Natural killer cell (primary cell): ENCODE results near the gene PUS1. TPM values are rescaled to one million over a fixed set of nuclear protein-coding genes. Genes with fewer than 3 reads are reported as not detected.

ENCODE experiments used
- ATAC-seq, 3 donors: fragments of 150-1000 bp in 2 of 3; fragments of 200-7000 bp in 1 of 3; cut with Tn5 transposase; 1 replicate in 1 of 3; 2 replicates in 2 of 3; pipeline ENCODE4 v1.10.0; 2021; ENCODE audit warnings: mild to moderate bottlenecking in 2 of 3, moderate library complexity in 2 of 3
- DNase-seq, 2 donors: peaks; one replicate each; pipeline versions ENCODE4 v3.0.0 to v3.0.0-alpha.2; 2013 to 2021; ENCODE audit warnings: mixed read lengths in 1 of 2
- H3K27ac ChIP-seq: one replicate; pipeline ENCODE4 v1.5.1; 2013; ENCODE audit warnings: mild to moderate bottlenecking, low read length
- H3K27me3 ChIP-seq: one replicate; pipeline ENCODE4 v1.6.1; 2013; ENCODE audit warnings: low read length; ENCODE audit not compliant: control insufficient read depth, insufficient read depth
- H3K36me3 ChIP-seq: one replicate; pipeline ENCODE4 v1.6.1; 2013; ENCODE audit warnings: low read length; ENCODE audit not compliant: control insufficient read depth, insufficient read depth
- H3K4me1 ChIP-seq: one replicate; pipeline ENCODE4 v1.6.1; 2013; ENCODE audit warnings: low read length; ENCODE audit not compliant: control insufficient read depth, insufficient read depth
- H3K4me3 ChIP-seq: one replicate; pipeline ENCODE4 v1.5.1; 2013; ENCODE audit warnings: low read length
- H3K9me3 ChIP-seq: one replicate; pipeline ENCODE4 v1.6.1; 2013; ENCODE audit warnings: low read length; ENCODE audit not compliant: control insufficient read depth, insufficient read depth
- H3K27ac Mint-ChIP-seq, 2 donors: one replicate each; pipeline ENCODE4 v1.8.0; 2022; ENCODE audit warnings: mild to moderate bottlenecking in 2 of 2, mixed read lengths in 2 of 2, moderate library complexity in 1 of 2
- H3K27me3 Mint-ChIP-seq, 2 donors: one replicate each; pipeline ENCODE4 v1.8.0; 2022; ENCODE audit warnings: low read depth in 2 of 2, mixed read lengths in 2 of 2
- H3K36me3 Mint-ChIP-seq: one replicate; pipeline ENCODE4 v1.8.0; 2022; ENCODE audit warnings: mixed read lengths
- H3K4me1 Mint-ChIP-seq, 2 donors: one replicate each; pipeline ENCODE4 v1.8.0; 2022; ENCODE audit warnings: mixed read lengths in 2 of 2
- H3K4me3 Mint-ChIP-seq: one replicate; pipeline ENCODE4 v1.8.0; 2022; ENCODE audit warnings: mild to moderate bottlenecking, moderate library complexity, mixed read lengths
- H3K9me3 Mint-ChIP-seq, 2 donors: one replicate each; pipeline ENCODE4 v1.8.0; 2022; ENCODE audit warnings: mixed read lengths in 2 of 2
- WGBS: methylation state at CpG from one replicate; pipeline ENCODE4 v1.1.7; 2013; ENCODE audit warnings: missing lambda C conversion rate; ENCODE audit not compliant: insufficient coverage; 5-methylcytosine and 5-hydroxymethylcytosine counted together
- intact Hi-C: fragments of 100-400 bp; cut with micrococcal nuclease; formaldehyde crosslinking; loops from one replicate; pipeline ENCODE4 v1.14.2; 2022
- total RNA-seq, 4 donors: library from RNA; stranded (reverse); fragments of 120-200 nt in 1 of 4; gene quantifications; one replicate each; pipeline versions ENCODE4 v1.2.3 to v1.2.4, GENCODE V29; 2013 to 2022
- TF ChIP-seq, protein P1 (sequence below): fragments of 200-600 bp; IDR thresholded peaks from one replicate; pipeline ENCODE4 v1.8.0; 2022; ENCODE audit warnings: antibody characterized with exemption

Gene PUS1
- total RNA-seq, 3 donors from 2014 or later (not counting 1 experiment from before 2014, with no cell fraction given): 16.9 to 21.9 (median 20.6) TPM

DNA sequence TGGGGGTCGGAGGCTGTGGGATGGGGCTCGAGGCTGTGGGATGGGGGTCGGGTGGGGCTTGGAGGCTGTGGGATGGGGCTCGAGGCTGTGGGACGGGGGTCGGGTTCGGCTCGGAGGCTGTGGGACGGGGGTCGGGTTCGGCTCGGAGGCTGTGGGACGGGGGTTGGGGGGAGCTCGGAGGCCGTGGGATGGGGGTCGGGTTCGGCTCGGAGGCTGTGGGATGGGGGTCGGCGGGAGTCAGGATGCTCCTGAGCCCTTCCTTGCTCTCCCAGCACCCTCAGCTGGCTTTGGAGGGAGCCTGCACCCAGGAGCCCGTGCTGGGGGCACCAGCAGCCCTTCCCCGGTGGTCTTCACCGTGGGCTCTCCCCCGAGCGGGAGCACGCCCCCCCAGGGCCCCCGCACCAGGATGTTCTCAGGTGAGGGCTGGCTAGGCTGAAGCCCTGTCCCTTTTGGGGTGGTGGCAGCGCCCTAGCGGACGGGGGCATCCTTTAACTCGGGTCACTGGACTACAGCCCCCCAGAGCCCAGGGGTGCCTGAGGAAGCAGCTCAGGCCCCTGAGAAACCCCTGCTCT, 11.9 kb upstream of the PUS1 start:
- no peaks in the 10 kb centered on the region for H3K4me1 ChIP-seq
- H3K9me3 ChIP-seq: no peaks in the 10 kb centered on the region
- Mint-ChIP-seq H3K27ac (no peak overlapping the region), H3K4me3 (no peak overlapping the region), H3K36me3 (no peaks in the 10 kb centered on the region), H3K4me1 (no peaks in the 10 kb centered on the region), H3K27me3 (no peaks in the 10 kb centered on the region), H3K9me3 (no peaks in the 10 kb centered on the region)
- no peaks in the 10 kb centered on the region for H3K27me3 ChIP-seq
- 91% methylated on average over 18 of the region's 31 CpGs for WGBS
- intact Hi-C loops: no loop called here
- ATAC-seq: peak in 1 of 3 donors; percentile 2
- H3K36me3 ChIP-seq: peaks cover 30% of the 10 kb centered on the region
- peak in 1 of 2 donors; percentile 39 for DNase-seq
- H3K4me3 ChIP-seq: no peak overlapping the region
- TF ChIP-seq, protein P1, sequence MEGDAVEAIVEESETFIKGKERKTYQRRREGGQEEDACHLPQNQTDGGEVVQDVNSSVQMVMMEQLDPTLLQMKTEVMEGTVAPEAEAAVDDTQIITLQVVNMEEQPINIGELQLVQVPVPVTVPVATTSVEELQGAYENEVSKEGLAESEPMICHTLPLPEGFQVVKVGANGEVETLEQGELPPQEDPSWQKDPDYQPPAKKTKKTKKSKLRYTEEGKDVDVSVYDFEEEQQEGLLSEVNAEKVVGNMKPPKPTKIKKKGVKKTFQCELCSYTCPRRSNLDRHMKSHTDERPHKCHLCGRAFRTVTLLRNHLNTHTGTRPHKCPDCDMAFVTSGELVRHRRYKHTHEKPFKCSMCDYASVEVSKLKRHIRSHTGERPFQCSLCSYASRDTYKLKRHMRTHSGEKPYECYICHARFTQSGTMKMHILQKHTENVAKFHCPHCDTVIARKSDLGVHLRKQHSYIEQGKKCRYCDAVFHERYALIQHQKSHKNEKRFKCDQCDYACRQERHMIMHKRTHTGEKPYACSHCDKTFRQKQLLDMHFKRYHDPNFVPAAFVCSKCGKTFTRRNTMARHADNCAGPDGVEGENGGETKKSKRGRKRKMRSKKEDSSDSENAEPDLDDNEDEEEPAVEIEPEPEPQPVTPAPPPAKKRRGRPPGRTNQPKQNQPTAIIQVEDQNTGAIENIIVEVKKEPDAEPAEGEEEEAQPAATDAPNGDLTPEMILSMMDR: no peak
- no peak overlapping the region for H3K27ac ChIP-seq

DNA sequence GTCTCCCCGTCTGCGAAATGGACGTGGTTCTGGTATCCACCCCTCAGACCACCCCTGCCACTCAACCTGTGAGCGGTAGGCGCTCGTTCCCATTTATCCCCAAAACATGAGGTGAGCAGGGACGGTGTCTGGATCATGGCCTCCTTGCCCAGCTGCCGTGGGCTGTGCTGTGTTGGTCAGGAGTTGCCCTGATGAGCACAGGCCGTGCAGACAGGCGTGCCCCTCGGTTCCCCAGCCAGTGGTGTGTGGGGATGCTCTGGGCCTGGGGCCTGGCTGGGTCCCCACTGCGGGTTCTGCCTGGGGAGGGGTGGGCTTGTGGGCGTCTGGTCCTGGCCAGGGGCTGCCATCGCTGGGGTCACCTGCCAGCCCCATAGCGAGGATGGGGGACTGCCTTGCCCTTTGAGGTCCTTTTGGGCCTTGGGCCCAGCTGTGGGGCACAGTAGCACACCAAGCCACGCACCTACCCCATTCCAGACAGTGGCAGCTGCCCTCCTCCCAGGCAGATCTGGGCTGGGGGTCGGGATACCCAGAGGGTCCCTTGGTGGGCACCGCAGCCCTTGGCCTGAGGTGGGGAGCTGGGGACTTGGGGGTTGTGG, 11.3 kb upstream of the PUS1 start:
- no peaks in the 10 kb centered on the region for H3K27me3 ChIP-seq
- TF ChIP-seq, protein P1: no peak
- intact Hi-C loops: no loop called here

DNA sequence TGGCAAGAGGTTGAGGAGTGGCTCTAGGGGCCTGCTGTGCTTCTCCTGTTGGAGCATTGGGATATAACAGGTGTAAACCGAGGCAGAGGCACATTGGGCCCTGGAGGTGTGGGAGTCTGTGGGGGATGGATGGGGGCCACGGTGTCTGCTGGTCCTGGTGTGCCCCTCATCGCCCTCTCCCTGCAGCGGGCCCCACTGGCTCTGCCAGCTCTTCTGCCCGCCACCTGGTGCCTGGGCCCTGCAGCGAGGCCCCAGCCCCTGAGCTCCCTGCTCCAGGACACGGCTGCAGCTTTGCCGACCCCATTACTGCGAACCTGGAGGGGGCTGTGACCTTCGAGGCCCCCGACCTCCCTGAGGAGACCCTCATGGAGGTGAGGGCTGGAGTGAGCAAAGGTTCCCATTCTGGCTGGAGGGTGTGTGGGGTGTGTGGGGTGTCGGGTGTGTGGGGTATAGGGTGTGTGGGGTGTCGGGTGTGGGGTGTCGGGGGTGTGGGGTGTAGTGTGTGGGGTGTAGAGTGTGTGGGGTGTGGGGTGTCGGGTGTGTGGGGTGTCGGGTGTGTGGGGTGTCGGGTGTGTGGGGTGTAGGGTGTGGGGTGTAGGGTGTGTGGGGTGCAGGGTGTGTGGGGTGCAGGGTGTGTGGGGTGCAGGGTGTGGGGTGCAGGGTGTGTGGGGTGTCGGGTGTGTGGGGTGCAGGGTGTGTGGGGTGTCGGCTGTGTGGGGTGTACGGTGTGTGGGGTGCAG, 10.6 kb upstream of the PUS1 start:
- H3K4me3 ChIP-seq: no peak overlapping the region
- Mint-ChIP-seq H3K27me3 (no peaks in the 10 kb centered on the region), H3K4me3 (no peak overlapping the region), H3K27ac (peak overlapping the region in 1 of 2 donors; percentile 51), H3K4me1 (no peaks in the 10 kb centered on the region), H3K9me3 (no peaks in the 10 kb centered on the region), H3K36me3 (no peaks in the 10 kb centered on the region)
- TF ChIP-seq, protein P1: no peak
- WGBS: 79% methylated on average over 20 of the region's 20 CpGs
- no peak overlapping the region for H3K27ac ChIP-seq
- H3K27me3 ChIP-seq: no peaks in the 10 kb centered on the region
- no peak for DNase-seq
- H3K9me3 ChIP-seq: no peaks in the 10 kb centered on the region
- intact Hi-C loops: no loop called here
- no peak for ATAC-seq
- H3K4me1 ChIP-seq: no peaks in the 10 kb centered on the region
- peaks cover 28% of the 10 kb centered on the region for H3K36me3 ChIP-seq

More for the DNA sequence above, 11.3 kb upstream of the PUS1 start:
- Histone ChIP-seq H3K27ac (no peak overlapping the region), H3K4me3 (no peak overlapping the region), H3K36me3 (peaks cover 28% of the 10 kb centered on the region), H3K4me1 (no peaks in the 10 kb centered on the region), H3K9me3 (no peaks in the 10 kb centered on the region)
- Mint-ChIP-seq H3K4me3 (no peak overlapping the region), H3K36me3 (no peaks in the 10 kb centered on the region), H3K27me3 (no peaks in the 10 kb centered on the region), H3K27ac (peak overlapping the region in 1 of 2 donors; percentile 51), H3K4me1 (no peaks in the 10 kb centered on the region), H3K9me3 (no peaks in the 10 kb centered on the region)
- 97% methylated on average over 18 of the region's 18 CpGs for WGBS
- no peak for ATAC-seq
- DNase-seq: no peak
